H1 (cell line): Measurements from ENCODE around the gene EPS8.

Experiments
- EZH2 ChIP-seq: fragments of 200-600 bp; sonication (generic); IDR thresholded peaks from 2 replicates; pipeline ENCODE4 v1.7.1; 2012; ENCODE audit warnings: low read depth, mild to moderate bottlenecking, moderate library complexity, low read length, inconsistent platforms; ENCODE audit not compliant: severe bottlenecking
- YY1 ChIP-seq: IDR thresholded peaks from 2 replicates; pipeline ENCODE4 v1.6.1; 2011; ENCODE audit warnings: low read depth, mild to moderate bottlenecking, low read length
- TF ChIP-seq, protein P1 (sequence below), 3 experiments: IDR thresholded peaks; 1 replicate in 2 of 3; 2 replicates in 1 of 3; pipeline versions ENCODE4 v1.5.1 to v1.6.1; 2011; ENCODE audit warnings: low read length in 3 of 3, mild to moderate bottlenecking in 3 of 3, inconsistent platforms in 2 of 3, low read depth in 1 of 3, moderate library complexity in 1 of 3; ENCODE audit not compliant: insufficient read depth in 1 of 3; ENCODE audit errors: control extremely low read depth in 1 of 3

- TF ChIP-seq YY1: no peak
- no peak for TF ChIP-seq EZH2
- TF ChIP-seq, protein P1, sequence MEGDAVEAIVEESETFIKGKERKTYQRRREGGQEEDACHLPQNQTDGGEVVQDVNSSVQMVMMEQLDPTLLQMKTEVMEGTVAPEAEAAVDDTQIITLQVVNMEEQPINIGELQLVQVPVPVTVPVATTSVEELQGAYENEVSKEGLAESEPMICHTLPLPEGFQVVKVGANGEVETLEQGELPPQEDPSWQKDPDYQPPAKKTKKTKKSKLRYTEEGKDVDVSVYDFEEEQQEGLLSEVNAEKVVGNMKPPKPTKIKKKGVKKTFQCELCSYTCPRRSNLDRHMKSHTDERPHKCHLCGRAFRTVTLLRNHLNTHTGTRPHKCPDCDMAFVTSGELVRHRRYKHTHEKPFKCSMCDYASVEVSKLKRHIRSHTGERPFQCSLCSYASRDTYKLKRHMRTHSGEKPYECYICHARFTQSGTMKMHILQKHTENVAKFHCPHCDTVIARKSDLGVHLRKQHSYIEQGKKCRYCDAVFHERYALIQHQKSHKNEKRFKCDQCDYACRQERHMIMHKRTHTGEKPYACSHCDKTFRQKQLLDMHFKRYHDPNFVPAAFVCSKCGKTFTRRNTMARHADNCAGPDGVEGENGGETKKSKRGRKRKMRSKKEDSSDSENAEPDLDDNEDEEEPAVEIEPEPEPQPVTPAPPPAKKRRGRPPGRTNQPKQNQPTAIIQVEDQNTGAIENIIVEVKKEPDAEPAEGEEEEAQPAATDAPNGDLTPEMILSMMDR (IDR thresholded peaks at IDR 0.05; ENCODE audit: control extremely low read depth in 1 of 3, insufficient read depth in 1 of 3, low read depth in 1 of 3, low read length in 3 of 3): no peak
Measured at GRCh38 chr12:15589328-15590032, 199.7 kb downstream of the EPS8 start.
